Measurements from ENCODE around the gene FRMPD4.

The FRMPD4 gene

DNA sequence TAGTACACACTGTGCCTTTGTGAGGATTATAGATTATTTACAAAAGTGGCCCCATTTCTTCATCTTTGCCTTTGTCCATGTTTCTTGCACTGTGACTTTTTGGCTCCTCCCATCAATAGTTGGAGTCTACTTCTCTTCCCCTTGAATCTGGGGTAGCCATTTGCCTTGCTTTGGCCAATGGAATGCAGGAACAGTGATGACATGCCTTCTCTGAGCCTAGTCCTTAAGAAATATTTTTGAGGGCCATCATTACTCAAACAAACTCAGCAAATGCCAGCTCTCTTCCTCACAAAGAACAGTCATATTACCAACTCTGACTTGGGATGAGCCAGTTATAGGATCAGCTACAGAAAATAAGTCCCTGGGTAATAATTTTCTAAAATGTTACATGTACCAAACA lies 189.6 kb downstream of the FRMPD4 start:
- TF ChIP-seq, protein P1, sequence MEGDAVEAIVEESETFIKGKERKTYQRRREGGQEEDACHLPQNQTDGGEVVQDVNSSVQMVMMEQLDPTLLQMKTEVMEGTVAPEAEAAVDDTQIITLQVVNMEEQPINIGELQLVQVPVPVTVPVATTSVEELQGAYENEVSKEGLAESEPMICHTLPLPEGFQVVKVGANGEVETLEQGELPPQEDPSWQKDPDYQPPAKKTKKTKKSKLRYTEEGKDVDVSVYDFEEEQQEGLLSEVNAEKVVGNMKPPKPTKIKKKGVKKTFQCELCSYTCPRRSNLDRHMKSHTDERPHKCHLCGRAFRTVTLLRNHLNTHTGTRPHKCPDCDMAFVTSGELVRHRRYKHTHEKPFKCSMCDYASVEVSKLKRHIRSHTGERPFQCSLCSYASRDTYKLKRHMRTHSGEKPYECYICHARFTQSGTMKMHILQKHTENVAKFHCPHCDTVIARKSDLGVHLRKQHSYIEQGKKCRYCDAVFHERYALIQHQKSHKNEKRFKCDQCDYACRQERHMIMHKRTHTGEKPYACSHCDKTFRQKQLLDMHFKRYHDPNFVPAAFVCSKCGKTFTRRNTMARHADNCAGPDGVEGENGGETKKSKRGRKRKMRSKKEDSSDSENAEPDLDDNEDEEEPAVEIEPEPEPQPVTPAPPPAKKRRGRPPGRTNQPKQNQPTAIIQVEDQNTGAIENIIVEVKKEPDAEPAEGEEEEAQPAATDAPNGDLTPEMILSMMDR (IDR thresholded peaks at IDR 0.05) = no peak
- no peak for TF ChIP-seq ZFX (IDR thresholded peaks at IDR 0.05; ENCODE audit: borderline replicate concordance)
- H3K27ac ChIP-seq = no peak overlapping the region

DNA sequence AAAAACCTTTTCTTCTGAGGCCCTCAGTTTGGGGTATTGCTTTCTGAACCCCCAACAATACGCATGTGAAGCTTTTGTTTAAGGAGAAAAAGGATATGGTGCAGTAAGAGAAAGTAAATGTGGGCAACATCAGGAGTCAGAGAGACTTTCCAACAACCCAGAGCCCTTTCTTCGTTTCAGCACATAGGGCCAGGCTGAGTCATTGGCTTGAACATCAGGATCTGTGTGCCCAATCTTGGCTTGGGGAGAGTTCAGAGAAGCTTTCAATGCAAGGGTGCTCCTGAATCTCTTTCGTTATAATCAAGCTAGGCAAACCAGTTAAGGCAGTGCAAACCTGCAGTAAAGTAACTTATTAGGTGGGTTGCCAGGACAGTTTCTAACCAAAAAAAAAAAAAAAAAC lies 191.2 kb downstream of the FRMPD4 start:
- TF ChIP-seq ZFX (IDR thresholded peaks at IDR 0.05; ENCODE audit: borderline replicate concordance) = no peak
- TF ChIP-seq, protein P1 (IDR thresholded peaks at IDR 0.05) = no peak
- H3K27ac ChIP-seq = no peak overlapping the region

DNA sequence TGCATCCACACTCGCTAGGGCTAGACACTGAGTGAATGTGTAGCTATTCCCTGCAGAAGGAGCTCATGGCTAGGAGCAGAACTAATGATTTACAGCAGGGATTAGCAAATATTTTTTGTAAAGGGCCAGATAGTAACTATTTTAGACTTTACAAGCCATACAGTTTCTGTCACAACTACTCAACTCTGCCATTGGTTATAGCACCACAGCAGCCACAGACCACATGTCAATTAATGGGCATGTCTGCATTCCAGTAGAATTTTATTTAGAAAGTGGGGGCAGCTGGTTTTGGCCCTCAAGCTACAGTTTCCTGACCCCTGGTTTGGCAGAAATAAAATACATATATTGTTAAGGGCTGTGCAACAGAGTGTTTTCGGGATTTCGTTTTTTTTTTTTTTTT lies 192.6 kb downstream of the FRMPD4 start:
- no peak overlapping the region for H3K27ac ChIP-seq
- TF ChIP-seq, protein P1 (IDR thresholded peaks at IDR 0.05) = no peak
- no peak for TF ChIP-seq ZFX (IDR thresholded peaks at IDR 0.05; ENCODE audit: borderline replicate concordance)

DNA sequence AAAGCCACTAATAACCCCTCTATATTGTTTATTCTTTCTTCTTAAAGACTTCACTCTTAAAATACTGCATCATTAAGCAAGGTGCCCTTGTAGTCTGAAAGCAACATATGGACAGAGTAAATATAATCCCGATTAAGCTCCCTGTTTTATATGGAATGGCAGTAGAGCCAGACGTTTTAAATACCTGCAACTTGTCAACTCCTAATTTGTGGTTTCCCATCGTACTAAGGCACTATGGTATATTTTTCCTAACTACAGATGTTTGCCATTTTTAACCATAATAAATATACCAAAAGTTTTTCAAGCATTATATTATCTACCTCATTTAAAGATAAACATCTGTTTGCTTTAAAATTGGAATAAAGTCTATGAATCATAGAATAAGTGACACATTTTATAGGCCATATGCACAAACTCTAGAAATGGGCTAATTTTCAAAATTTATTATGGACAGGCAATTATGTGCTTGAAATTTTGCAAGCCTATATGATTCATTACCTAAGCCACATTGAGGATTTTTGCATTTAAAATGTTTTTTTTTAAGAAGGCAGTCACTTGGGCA lies 194.6 kb downstream of the FRMPD4 start:
- no peak overlapping the region for H3K27ac ChIP-seq
- no peak for TF ChIP-seq ZFX (IDR thresholded peaks at IDR 0.05; ENCODE audit: borderline replicate concordance)
- TF ChIP-seq, protein P1 (IDR thresholded peaks at IDR 0.05) = no peak

DNA sequence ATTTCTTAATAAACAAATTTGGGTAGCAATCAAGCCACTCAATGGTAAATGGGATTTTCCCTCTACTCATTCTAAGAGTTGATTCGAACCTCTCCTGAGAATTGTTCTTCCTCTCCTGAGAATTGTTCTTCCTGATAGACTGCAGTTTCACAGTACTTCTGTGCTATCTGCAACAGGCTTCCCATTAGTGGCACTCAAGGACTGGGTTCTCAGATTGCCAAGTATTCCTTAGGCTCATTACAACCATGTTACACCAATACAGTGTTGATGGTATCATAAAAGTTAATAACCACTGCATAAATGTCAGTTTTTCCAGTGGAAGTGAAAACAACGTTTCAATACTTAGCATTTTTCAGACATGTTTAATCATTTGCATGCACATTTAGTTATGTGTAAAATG lies 201.6 kb downstream of the FRMPD4 start:
- TF ChIP-seq ZFX (IDR thresholded peaks at IDR 0.05; ENCODE audit: borderline replicate concordance) = no peak
- TF ChIP-seq, protein P1 (IDR thresholded peaks at IDR 0.05) = no peak
- no peak overlapping the region for H3K27ac ChIP-seq

DNA sequence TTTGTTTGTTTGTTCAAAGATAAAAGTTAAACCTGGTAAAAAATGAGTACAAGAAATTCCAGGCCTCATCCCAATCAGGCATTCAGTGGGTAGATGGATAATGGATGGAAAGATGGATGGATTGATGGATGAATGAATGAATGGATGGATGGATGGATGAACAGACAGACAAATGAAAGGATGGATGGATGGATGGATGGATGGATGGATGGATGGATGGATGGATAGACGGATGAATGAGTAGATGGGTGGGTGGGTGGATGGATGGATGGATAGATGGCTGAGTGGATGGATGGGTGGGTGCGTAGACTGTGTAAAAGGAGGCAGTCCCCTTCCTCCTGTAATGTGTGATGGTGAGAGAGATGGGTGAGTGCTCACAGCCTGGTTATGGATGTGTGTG lies 206.7 kb downstream of the FRMPD4 start:
- no peak overlapping the region for H3K27ac ChIP-seq
- TF ChIP-seq, protein P1 (IDR thresholded peaks at IDR 0.05) = no peak
- TF ChIP-seq ZFX (IDR thresholded peaks at IDR 0.05; ENCODE audit: borderline replicate concordance) = no peak

DNA sequence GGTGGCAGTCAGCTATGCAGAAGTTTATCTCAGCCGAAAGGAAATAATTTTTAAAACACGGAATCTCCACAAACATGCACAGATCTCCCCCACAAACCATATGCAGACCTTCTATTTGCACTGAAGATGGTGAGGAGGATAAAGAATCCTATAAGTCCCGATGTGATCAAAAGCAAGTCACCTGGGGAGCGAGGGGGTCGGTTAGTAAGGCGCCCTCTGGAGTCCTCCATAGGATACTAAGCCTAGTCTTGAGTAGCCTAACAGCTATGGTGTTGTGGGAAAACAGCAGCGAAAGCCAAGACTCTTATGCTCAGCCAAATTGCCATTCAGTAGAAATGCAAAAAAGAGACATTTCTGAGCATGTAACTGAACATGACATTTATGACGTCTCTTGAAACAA lies 210.9 kb downstream of the FRMPD4 start:
- no peak overlapping the region for H3K27ac ChIP-seq
- TF ChIP-seq, protein P1 (IDR thresholded peaks at IDR 0.05) = 0 out of 2 replicates have a peak, but pooled peaks have one; percentile 10
- no peak for TF ChIP-seq ZFX (IDR thresholded peaks at IDR 0.05; ENCODE audit: borderline replicate concordance)

Measured in 22Rv1 (cell line).